ENCODE results near the gene FCRL6. TPM values are rescaled to one million over a fixed set of nuclear protein-coding genes. Genes with fewer than 3 reads are reported as not detected.

Gene FCRL6
- polyA plus RNA-seq, 1 donor (not counting 4 experiments of a cell fraction or from before 2014, with no cell fraction given), result not detected

- dilution Hi-C loops (cut with MboI; ENCODE audit: extremely low pct_ligation_motif_present, low sequenced_read_pairs), result no loop called here
- DNase-seq (ENCODE audit: low read depth, low spot score) (no peak), FAIRE-seq (no peak)
- Histone ChIP-seq H3K4me1 (ENCODE audit: control insufficient read depth, extremely low read depth, insufficient read depth, low read length) (peaks cover 27% of the 10 kb centered on the region), H3K79me2 (ENCODE audit: control insufficient read depth, insufficient read depth, low read length) (no peaks in the 10 kb centered on the region), H3K4me2 (ENCODE audit: control insufficient read depth, extremely low read depth, insufficient read depth, low read depth, low read length) (no peak overlapping the region), H3K27me3 (ENCODE audit: control insufficient read depth, extremely low read depth, insufficient read depth, low read length) (no peaks in the 10 kb centered on the region), H4K20me1 (ENCODE audit: control insufficient read depth, extremely low read depth, insufficient read depth, low read length) (no peaks in the 10 kb centered on the region), H3K4me3 (ENCODE audit: control insufficient read depth in 2 of 3, extremely low read depth in 1 of 3, insufficient read depth in 2 of 3, low read depth in 1 of 3, low read length in 3 of 3) (no peak overlapping the region), H3K27ac (ENCODE audit: control insufficient read depth, insufficient read depth, low read length) (no peak overlapping the region), H3K9ac (ENCODE audit: control insufficient read depth, extremely low read depth, insufficient read depth, low read length) (no peak overlapping the region), H2AFZ (ENCODE audit: control insufficient read depth, low read length) (no peak overlapping the region), H3K9me3 (ENCODE audit: control insufficient read depth, low read depth, low read length) (no peaks in the 10 kb centered on the region), H3K9me1 (ENCODE audit: control insufficient read depth, extremely low read depth, insufficient read depth, low read length) (no peaks in the 10 kb centered on the region), H3K36me3 (ENCODE audit: control insufficient read depth in 2 of 2, extremely low read depth in 1 of 2, insufficient read depth in 2 of 2, low read length in 2 of 2) (no peaks in the 10 kb centered on the region)
- TF ChIP-seq EZH2 (IDR thresholded peaks at IDR 0.05; ENCODE audit: low read length), result no peak
- TF ChIP-seq CTCF (optimal IDR thresholded peaks at IDR 0.05 in 1 of 3, IDR thresholded peaks at IDR 0.05 in 1 of 3, conservative IDR thresholded peaks at IDR 0.05 in 1 of 3; ENCODE audit: extremely low read depth in 1 of 3, insufficient read depth in 2 of 3, low read length in 3 of 3), result no peak
Observed at GRCh38 chr1:159857889-159858288, 55.7 kb downstream of the FCRL6 start.

GRCh38 chr1:159859767-159860322 is 57.7 kb downstream of the FCRL6 start:
- Histone ChIP-seq H3K9me3 (ENCODE audit: control insufficient read depth, low read depth, low read length) (no peaks in the 10 kb centered on the region), H3K79me2 (ENCODE audit: control insufficient read depth, insufficient read depth, low read length) (no peaks in the 10 kb centered on the region), H2AFZ (ENCODE audit: control insufficient read depth, low read length) (no peak overlapping the region), H3K9me1 (ENCODE audit: control insufficient read depth, extremely low read depth, insufficient read depth, low read length) (no peaks in the 10 kb centered on the region), H3K9ac (ENCODE audit: control insufficient read depth, extremely low read depth, insufficient read depth, low read length) (no peak overlapping the region), H3K27ac (ENCODE audit: control insufficient read depth, insufficient read depth, low read length) (no peak overlapping the region), H3K4me3 (ENCODE audit: control insufficient read depth in 2 of 3, extremely low read depth in 1 of 3, insufficient read depth in 2 of 3, low read depth in 1 of 3, low read length in 3 of 3) (no peak overlapping the region), H3K36me3 (ENCODE audit: control insufficient read depth in 2 of 2, extremely low read depth in 1 of 2, insufficient read depth in 2 of 2, low read length in 2 of 2) (no peaks in the 10 kb centered on the region), H4K20me1 (ENCODE audit: control insufficient read depth, extremely low read depth, insufficient read depth, low read length) (no peaks in the 10 kb centered on the region), H3K27me3 (ENCODE audit: control insufficient read depth, extremely low read depth, insufficient read depth, low read length) (no peaks in the 10 kb centered on the region), H3K4me2 (ENCODE audit: control insufficient read depth, extremely low read depth, insufficient read depth, low read depth, low read length) (no peak overlapping the region), H3K4me1 (ENCODE audit: control insufficient read depth, extremely low read depth, insufficient read depth, low read length) (peaks cover 24% of the 10 kb centered on the region)
- FAIRE-seq (no peak), DNase-seq (ENCODE audit: low read depth, low spot score) (no peak)
- dilution Hi-C loops (cut with MboI; ENCODE audit: extremely low pct_ligation_motif_present, low sequenced_read_pairs), result no loop called here
- TF ChIP-seq EZH2 (IDR thresholded peaks at IDR 0.05; ENCODE audit: low read length), result no peak
- no peak for TF ChIP-seq CTCF (optimal IDR thresholded peaks at IDR 0.05 in 1 of 3, IDR thresholded peaks at IDR 0.05 in 1 of 3, conservative IDR thresholded peaks at IDR 0.05 in 1 of 3; ENCODE audit: extremely low read depth in 1 of 3, insufficient read depth in 2 of 3, low read length in 3 of 3)
